Stimulated activated naive CD8-positive, alpha-beta T cell treated with anti-CD3 and anti-CD28 coated beads, Interleukin-15, Interleukin-2, amounts not matched to agents 100 U/mL and 50 U/mL, for 24 hours (primary cell): Measurements from ENCODE around the gene HS3ST5.
"Not testable (repeated sequence)": the region's sequence is repeated elsewhere in the genome, so short reads cannot be mapped to it uniquely, and the experiment has no call there.

Experiments used
- ATAC-seq: fragments of 150-1000 bp; cut with Tn5 transposase; one replicate; pipeline ENCODE4 v1.10.0; 2021
- DNase-seq: peaks from one replicate; pipeline ENCODE4 v3.0.0; 2021

The HS3ST5 gene

GRCh38 chr6:114276783-114277182 lies 66.0 kb downstream of the HS3ST5 start:
- no peak for ATAC-seq
- no peak for DNase-seq

DNA sequence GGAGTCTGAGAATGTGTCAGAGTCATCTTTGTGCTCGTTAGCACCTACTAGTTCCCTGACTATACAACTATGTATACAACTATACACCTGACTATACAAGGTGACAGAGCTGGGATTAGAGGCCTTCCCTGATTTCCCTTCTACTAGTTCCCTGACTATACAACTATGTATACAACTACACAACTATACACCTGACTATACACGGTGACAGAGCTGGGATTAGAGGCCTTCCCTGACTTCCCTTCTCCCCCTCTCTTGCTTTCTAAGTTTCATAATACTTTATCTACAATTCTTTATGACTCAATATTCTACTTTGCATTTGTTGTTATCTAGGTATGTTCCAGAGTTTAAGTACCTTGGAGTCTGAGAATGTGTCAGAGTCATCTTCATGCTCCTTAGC lies 68.0 kb downstream of the HS3ST5 start:
- no peak for ATAC-seq
- DNase-seq: no peak

DNA sequence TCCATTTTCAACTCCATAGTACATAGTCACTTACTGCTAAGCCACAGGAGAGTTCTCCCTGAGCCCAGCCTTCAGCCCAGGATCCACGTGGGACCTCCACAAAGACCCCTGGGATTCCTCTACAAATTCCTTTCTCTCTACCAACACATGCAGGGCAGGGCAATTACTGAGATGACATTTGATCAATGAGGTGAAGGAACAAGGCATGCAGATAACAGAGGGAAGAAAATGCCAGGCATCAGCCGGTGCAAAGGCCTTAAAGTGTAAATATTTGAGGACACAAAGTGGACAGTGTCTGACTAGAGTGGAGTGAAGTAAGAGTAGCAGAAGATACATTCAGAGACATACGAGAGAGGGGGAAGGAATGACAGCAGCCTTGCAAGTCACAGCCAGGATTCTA lies 70.2 kb downstream of the HS3ST5 start:
- DNase-seq (no peak), ATAC-seq (no peak)

- ATAC-seq (no peak), DNase-seq (no peak)
Observed at GRCh38 chr6:114271405-114271804, 71.4 kb downstream of the HS3ST5 start.

DNA sequence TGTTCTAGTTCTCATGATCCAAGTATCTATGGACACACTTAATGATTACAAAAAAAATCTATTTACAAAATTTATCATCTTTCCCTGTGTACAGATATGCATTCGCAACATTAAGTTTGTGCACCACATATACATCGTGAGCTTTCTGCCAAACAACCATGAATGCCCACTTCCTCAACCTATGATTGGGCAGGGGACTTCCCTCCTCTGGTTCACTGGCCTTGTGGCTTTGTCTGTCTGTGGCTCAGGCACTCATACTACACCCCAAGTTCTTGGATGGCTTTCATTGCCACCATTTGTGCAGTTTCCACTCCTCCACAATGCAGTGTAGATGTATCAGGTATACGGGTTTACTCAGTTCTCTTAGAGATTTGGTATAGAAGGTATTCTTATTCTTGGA lies 74.9 kb downstream of the HS3ST5 start:
- no peak for DNase-seq
- ATAC-seq: no peak

GRCh38 chr6:114260810-114261209 lies 82.0 kb downstream of the HS3ST5 start:
- no peak for DNase-seq

DNA sequence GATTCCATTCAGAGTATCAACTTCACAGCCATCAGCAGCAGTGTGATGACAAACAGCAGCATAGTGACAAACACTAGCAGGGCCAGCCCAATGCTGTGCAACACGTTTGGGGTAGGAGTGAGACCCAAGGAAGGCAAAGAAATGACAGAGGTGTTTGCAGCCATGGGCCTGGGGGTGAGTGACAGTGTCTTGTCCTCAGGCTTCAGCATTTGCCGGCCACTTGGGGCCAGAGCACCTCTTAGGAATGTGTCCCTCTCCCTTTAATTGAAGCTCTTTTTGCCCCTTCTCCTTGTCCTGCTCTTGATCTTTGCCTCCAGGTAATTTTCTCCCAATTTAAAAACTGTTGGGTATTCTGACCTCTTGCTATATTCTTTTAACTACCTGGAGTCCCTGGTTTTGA lies 84.4 kb downstream of the HS3ST5 start:
- DNase-seq (no peak), ATAC-seq (no peak)

More at GRCh38 chr6:114260810-114261209, 82.0 kb downstream of the HS3ST5 start:
- ATAC-seq: no peak

DNA sequence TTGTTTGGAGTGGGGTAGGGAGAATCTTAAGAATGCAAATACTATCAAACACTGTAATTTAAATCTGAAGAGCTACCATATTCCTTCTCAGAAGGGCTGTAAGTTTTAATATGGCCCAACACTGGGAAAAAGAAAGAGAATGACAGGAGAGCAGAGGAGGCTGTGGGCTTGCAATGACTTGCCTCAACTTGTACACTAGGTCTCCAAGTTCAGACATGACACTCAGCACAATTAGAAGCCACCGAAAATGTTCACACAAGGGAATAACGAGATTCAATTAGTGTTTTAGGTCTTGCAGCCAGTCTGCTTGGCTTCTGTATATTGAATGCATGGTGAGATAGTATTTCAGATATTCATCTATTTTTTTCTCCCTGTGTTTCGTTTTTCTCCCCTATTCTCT lies 89.4 kb downstream of the HS3ST5 start:
- no peak for ATAC-seq
- no peak for DNase-seq

DNA sequence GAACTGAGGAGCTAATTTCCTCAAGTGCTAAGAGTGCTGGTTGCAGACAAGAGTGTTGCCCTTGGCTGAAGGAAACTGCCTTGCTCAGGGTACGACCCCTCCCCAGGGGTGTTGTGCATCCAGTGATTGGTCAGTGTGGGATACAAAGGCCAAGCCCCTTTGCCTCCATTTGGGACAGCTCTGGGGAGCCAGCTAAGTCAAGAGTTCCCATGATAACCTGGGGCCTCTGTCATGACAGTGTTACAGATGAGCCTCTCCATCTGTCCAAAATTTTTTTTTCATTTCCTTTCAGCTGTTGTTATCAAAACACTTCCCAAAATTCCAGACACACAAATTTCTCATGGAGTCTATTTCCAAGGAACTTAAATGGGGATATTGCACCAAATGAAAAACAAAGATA lies 93.3 kb downstream of the HS3ST5 start:
- DNase-seq: no peak
- no peak for ATAC-seq

- no peak for DNase-seq
- no peak for ATAC-seq
Observed at GRCh38 chr6:114247101-114247500, 95.7 kb downstream of the HS3ST5 start.

- DNase-seq (no peak), ATAC-seq (no peak)
Observed at GRCh38 chr6:114240796-114241195, 102.0 kb downstream of the HS3ST5 start.

GRCh38 chr6:114228675-114229074 lies 114.1 kb downstream of the HS3ST5 start:
- no peak for DNase-seq

DNA sequence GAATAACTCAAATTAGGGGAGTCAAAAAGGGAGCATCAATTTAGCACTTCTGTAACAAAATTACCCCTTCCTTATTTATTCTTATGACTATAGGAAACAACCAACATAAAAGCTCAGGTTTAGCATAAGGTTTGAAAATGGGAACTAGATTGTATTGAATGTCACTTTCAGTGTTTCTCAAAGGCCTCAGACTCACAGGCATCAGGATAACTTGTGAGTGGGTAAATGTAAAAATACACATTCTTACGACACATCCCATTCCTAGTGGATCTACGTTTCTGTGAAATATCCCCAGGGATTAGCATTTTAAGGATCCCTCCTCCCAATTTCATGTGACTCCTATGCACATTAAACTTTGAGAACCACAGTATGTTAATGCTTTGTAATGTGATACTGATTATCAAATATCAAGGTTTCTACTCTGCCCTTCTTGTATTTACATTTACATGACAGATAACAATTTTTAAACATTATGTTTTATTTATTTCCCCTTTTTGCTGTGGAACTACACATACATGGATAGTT lies 114.8 kb downstream of the HS3ST5 start:
- ATAC-seq (no peak), DNase-seq (no peak)

More at GRCh38 chr6:114228675-114229074, 114.1 kb downstream of the HS3ST5 start:
- no peak for ATAC-seq

DNA sequence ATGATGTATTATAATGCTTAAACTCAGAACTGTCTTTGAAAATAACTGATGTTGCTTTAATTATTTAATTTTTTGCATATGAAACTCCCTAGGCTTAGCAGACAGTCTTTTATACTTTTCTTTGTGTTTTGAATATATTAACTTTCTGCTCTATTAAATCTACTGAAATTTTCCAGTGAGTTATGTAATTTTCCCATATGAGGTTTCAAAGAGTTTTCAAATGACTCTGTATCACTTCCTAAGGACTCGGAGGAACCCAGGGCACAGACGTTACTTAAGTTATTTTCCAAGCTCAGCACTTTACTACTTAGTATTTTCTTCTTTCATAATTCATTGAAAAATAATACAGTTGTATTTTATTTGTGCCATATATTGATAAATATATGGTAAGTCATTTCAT lies 122.6 kb downstream of the HS3ST5 start:
- DNase-seq: no peak
- no peak for ATAC-seq

- DNase-seq (no peak), ATAC-seq (no peak)
Observed at GRCh38 chr6:114218437-114219340, 124.1 kb downstream of the HS3ST5 start.

- ATAC-seq, DNase-seq: not testable (repeated sequence)
Observed at GRCh38 chr6:114217996-114218395, 124.8 kb downstream of the HS3ST5 start.

GRCh38 chr6:114216789-114217467 lies 125.9 kb downstream of the HS3ST5 start:
- DNase-seq: no peak
- no peak for ATAC-seq

DNA sequence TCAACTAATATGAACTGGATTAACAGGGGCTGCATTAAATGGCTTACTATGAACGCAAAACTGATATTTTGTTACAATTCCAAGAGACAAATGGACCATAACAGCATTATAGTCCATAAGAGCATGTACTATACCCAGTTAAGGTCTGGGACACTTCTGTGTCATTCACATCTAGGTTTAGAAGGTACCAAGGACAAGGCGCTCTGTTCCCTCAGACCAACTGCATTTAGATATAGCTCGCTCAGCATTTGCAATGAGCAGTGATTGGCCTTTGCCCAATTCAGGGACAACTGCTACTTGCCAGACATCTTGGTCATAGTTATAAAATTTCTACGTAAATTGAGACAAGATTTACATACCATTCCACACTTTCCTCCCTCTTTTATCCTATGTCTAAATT lies 132.4 kb downstream of the HS3ST5 start:
- DNase-seq: no peak
- ATAC-seq: no peak

GRCh38 chr6:114203460-114203859 lies 139.4 kb downstream of the HS3ST5 start:
- ATAC-seq (no peak), DNase-seq (no peak)

GRCh38 chr6:114202389-114202788 lies 140.4 kb downstream of the HS3ST5 start:
- DNase-seq: no peak
- ATAC-seq: no peak

DNA sequence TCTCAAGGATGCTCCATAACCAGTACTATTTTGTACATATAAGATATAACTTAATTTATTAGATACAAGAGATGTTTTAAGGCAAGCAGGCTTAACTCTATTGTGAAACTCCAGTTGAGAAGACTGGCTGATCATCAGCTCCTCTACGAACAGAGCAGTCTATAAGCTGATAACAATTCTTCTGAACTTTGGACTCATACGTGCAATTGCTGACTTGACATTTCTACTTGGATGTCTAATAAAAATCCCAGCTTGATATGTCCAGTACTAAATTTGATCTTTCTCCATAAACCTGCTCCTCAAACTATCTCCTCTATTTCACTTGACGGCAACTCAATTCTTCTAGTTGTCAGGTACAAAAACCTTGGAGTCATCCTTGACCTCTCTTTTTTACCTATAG lies 141.9 kb downstream of the HS3ST5 start:
- DNase-seq: no peak
- ATAC-seq: no peak

- no peak for ATAC-seq
- DNase-seq: no peak
Observed at GRCh38 chr6:114195631-114196403, 147.0 kb downstream of the HS3ST5 start.

GRCh38 chr6:114195027-114195365 lies 147.8 kb downstream of the HS3ST5 start:
- DNase-seq: no peak
- ATAC-seq: no peak
